VCaP (cell line): Measurements from ENCODE around the gene TOMM70.

Experiments
- H3K27ac ChIP-seq: fragments of 450-650 bp; 2 replicates; pipeline ENCODE4 v1.5.1; 2017
- CTCF ChIP-seq: fragments of 450-650 bp; conservative IDR thresholded peaks from 2 replicates; pipeline ENCODE4 v1.5.1; 2017; ENCODE audit warnings: mild to moderate bottlenecking, moderate library complexity

The TOMM70 gene

GRCh38 chr3:100423611-100424010 lies 22.7 kb upstream of the TOMM70 start:
- no peak overlapping the region for H3K27ac ChIP-seq
- TF ChIP-seq CTCF: no peak

- no peak overlapping the region for H3K27ac ChIP-seq
- no peak for TF ChIP-seq CTCF
These were observed 20.0 kb upstream of the TOMM70 start for GRCh38 chr3:100420885-100421284.

- TF ChIP-seq CTCF: no peak
- H3K27ac ChIP-seq: no peak overlapping the region
These were observed 18.5 kb upstream of the TOMM70 start for GRCh38 chr3:100419406-100419805.

DNA sequence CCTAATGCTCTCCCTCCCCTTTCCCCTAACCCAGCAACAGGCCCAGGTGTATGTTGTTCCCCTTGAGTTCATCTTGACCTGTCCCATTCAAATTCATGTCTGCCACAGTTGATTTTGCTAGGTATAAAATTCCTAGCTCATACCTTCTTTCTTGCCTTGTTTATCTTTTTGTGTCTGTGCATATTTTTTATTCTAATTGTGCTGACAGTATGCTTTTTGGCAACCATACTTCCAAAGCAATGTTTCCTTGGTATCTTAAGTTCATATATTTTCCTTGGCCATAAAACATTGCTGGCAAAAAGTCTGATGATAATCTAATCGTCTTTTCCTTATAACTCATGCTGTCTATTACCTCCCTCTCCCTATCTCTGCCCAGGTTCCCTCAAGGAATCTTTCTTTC lies 16.0 kb upstream of the TOMM70 start:
- no peak overlapping the region for H3K27ac ChIP-seq
- TF ChIP-seq CTCF: no peak

DNA sequence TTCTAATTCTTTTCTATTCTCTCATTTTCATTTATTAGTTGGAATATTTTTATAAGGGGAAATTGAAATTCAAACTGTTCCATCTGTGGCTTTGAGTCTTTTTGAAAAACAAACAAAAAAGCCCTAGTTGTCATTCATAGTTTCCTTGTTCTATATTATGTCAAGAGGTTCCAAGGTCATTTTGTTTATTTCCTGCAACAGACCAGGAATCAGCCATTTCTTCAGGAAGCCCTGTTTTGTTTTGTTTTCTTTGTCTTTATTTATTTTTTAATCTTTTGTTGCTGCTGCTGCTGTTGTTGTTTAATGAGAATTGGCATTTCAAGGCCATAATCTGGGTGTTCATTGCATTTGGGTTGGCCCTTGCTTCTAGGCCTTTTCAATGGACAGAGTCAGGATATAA lies 15.3 kb upstream of the TOMM70 start:
- no peak for TF ChIP-seq CTCF
- H3K27ac ChIP-seq: no peak overlapping the region

DNA sequence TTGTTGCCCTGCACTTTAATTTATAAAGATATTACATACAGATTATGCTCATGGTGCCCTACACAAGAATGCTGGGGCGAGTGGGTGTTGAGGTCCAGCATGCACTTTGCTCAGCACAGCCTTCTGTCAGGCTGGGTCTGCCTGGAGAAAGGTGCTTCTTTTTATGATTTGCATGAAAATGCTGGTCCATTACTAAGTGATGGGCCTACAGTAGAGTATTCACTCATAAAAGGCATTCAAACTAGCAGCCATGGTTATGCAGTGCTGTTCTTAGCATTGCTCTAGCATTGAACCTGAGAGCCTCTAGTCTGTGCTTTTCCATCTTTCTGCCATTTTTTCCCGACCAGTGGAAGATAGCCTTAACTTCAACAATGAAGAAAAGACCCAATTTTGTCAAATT lies 12.7 kb upstream of the TOMM70 start:
- no peak for TF ChIP-seq CTCF
- H3K27ac ChIP-seq: no peak overlapping the region

DNA sequence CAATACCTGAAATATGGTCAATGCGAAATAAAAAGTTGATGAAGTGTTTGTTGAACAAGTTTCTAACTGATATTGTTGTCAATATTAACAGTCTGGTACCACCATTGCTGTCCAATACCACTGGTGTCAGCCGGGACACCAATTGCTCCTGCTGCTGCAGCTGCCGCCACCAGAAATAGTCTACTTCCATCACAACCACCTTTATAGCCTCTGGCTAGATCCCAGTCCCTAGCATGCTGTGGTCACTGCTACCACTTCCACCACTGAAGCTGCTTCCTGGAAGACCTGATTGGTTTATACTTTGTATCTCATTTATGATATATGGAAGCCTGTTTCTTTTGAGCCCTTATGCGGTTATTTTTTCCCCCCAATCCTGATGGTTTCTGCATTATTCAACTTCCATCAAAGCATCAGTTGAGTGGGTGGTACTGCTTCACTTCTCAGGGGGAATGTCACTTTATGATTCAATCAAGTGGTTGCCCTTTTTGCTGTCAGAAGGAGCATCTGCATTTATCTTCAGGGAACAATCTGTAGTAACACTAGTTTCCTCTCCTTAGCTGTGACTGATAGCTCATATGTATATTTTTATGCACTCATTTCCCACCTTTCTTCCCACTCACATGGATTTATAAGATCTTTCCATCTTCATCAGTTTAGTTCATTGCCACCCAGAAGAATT lies 12.2 kb upstream of the TOMM70 start:
- no peak overlapping the region for H3K27ac ChIP-seq
- no peak for TF ChIP-seq CTCF
